Psoas muscle (tissue), 8 donors: ENCODE measurements around the gene MAN2A2. TPM values are rescaled to one million over a fixed set of nuclear protein-coding genes. Genes with fewer than 3 reads are reported as not detected.

ENCODE experiments used
- ATAC-seq, 4 donors: fragments of 200-7000 bp; cut with Tn5 transposase; one replicate each; pipeline ENCODE4 v1.9.1; 2020; ENCODE audit warnings: moderate library complexity in 3 of 4, mild to moderate bottlenecking in 2 of 4
- DNase-seq, 2 donors: peaks; one replicate each; pipeline ENCODE4 v3.0.0-alpha.2; 2020
- H3K27ac ChIP-seq: fragments of 200-600 bp; one replicate; pipeline ENCODE4 v1.8.0; 2022
- H3K27me3 ChIP-seq, 3 donors: fragments of 200-600 bp in 1 of 3; one replicate each; pipeline versions ENCODE4 v1.6.1 to v1.8.0; 2013 to 2022; ENCODE audit warnings: low read length in 2 of 3, mild to moderate bottlenecking in 2 of 3, moderate library complexity in 1 of 3; ENCODE audit not compliant: insufficient read depth in 3 of 3
- H3K36me3 ChIP-seq, 2 donors: fragments of 200-600 bp in 1 of 2; one replicate each; pipeline versions ENCODE4 v1.6.1 to v1.8.0; 2013 to 2022; ENCODE audit warnings: low read depth in 1 of 2, mild to moderate bottlenecking in 1 of 2, moderate library complexity in 1 of 2; ENCODE audit not compliant: insufficient read depth in 1 of 2
- H3K4me1 ChIP-seq: fragments of 200-600 bp; one replicate; pipeline ENCODE4 v1.8.0; 2022
- H3K4me3 ChIP-seq: fragments of 200-600 bp; one replicate; pipeline ENCODE4 v1.8.0; 2022; ENCODE audit warnings: mild to moderate bottlenecking
- H3K9me3 ChIP-seq: fragments of 200-600 bp; one replicate; pipeline ENCODE4 v1.8.0; 2022
- WGBS, 3 donors: extraction: QIAGEN DNeasy Blood & Tissue Kit; methylation state at CpG; one replicate each; pipeline versions ENCODE4 v1.1.6 to v1.1.7; 2013; 5-methylcytosine and 5-hydroxymethylcytosine counted together
- intact Hi-C, 2 donors: fragments of 100-400 bp; cut with DNase I; formaldehyde crosslinking; loops; one replicate each; pipeline versions ENCODE4 v1.11.0 to v1.14.2; 2022
- polyA plus RNA-seq, 3 donors: library from polyadenylated mRNA; stranded (reverse); fragments of 200-250 nt; gene quantifications; one replicate each; pipeline ENCODE4 v1.2.3, GENCODE V29; 2013
- total RNA-seq, 4 donors: library from RNA; stranded (reverse); fragmentation: NEBNext Ultra II Directional in 2 of 4; extraction: Animal tissue kit (Norgen Biotek cat#: 25700) in 2 of 4; gene quantifications; one replicate each; pipeline versions ENCODE4 v1.2.1 to v1.2.4, GENCODE V29; 2021 to 2023
- TF ChIP-seq, protein P1 (sequence below): fragments of 200-600 bp; IDR thresholded peaks from one replicate; pipeline ENCODE4 v1.8.0; 2022; ENCODE audit warnings: antibody characterized with exemption
- donor health status: healthy with polysubstance abuse.
- donor health status: DM: no; HTN: no; CAD: no; lungs with moderate emphysema.
- donor health status: Bipolar disorder and iron deficiency.
- donor health status: healthy.
- donor health status: DM: yes; HTN: yes; CAD: no.
- donor health status: DM: no; HTN: no; CAD: no.
- donor health status: DM: no; HTN: no; CAD: no.
- donor health status: DM: yes; HTN: yes; CAD: no.

Gene MAN2A2
- total and polyA plus RNA-seq, 7 donors, result 22.9 to 127 (median 111) TPM

DNA sequence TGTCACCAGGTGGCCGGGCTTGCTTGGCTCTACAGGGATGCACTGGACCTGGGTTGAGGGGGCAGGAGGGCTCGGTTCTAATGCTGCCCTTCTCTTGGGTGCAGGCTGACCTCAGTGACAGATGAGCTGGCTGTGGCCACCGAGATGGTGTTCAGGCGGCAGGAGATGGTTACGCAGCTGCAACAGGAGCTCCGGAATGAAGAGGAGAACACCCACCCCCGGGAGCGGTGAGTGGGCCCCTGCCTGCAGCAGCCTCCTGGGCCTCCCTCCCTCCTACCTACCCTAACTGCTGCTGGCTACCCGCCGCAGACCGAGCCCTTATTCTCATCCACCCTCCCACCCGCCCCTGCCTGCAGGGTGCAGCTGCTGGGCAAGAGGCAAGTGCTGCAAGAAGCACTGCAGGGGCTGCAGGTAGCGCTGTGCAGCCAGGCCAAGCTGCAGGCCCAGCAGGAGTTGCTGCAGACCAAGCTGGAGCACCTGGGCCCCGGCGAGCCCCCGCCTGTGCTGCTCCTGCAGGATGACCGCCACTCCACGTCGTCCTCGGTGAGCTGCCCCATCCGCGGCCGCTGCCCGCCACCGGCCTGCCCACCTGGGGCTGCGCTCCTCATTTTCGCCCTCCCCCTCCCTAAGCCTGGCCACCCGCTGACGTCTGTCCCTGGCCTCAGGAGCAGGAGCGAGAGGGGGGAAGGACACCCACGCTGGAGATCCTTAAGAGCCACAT, 13.2 kb upstream of the MAN2A2 start:
- 86 to 88% (median 86%) methylated on average over 18 to 31 of the region's 31 CpGs for WGBS, 3 donors
- no peak for DNase-seq

GRCh38 chr15:90890839-90891238, 12.3 kb upstream of the MAN2A2 start:
- Histone ChIP-seq H3K4me3 (no peak overlapping the region), H3K27ac (no peak overlapping the region), H3K9me3 (no peaks in the 10 kb centered on the region), H3K36me3 (peaks cover 0 to 51% of the 10 kb centered on the region in 2 donors), H3K27me3 (no peaks in the 10 kb centered on the region), H3K4me1 (peaks cover 7% of the 10 kb centered on the region)
- TF ChIP-seq, protein P1, sequence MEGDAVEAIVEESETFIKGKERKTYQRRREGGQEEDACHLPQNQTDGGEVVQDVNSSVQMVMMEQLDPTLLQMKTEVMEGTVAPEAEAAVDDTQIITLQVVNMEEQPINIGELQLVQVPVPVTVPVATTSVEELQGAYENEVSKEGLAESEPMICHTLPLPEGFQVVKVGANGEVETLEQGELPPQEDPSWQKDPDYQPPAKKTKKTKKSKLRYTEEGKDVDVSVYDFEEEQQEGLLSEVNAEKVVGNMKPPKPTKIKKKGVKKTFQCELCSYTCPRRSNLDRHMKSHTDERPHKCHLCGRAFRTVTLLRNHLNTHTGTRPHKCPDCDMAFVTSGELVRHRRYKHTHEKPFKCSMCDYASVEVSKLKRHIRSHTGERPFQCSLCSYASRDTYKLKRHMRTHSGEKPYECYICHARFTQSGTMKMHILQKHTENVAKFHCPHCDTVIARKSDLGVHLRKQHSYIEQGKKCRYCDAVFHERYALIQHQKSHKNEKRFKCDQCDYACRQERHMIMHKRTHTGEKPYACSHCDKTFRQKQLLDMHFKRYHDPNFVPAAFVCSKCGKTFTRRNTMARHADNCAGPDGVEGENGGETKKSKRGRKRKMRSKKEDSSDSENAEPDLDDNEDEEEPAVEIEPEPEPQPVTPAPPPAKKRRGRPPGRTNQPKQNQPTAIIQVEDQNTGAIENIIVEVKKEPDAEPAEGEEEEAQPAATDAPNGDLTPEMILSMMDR, result no peak
- DNase-seq, result no peak
- intact Hi-C loops, result no loop called here
- 85 to 89% (median 87%) methylated on average over 10 to 12 of the region's 12 CpGs for WGBS, 3 donors
- ATAC-seq, result no peak

More for the DNA sequence above, 13.2 kb upstream of the MAN2A2 start:
- intact Hi-C loops, result loop anchor here in 1 of 2 donors (5.0 kb wide), 1 partner anchor 193 kb away; no protein-coding TSS in a partner anchor
- no peaks in the 10 kb centered on the region for H3K9me3 ChIP-seq
- TF ChIP-seq, protein P1, result no peak
- no peak overlapping the region for H3K4me3 ChIP-seq
- peaks cover 7% of the 10 kb centered on the region for H3K4me1 ChIP-seq
- no peak for ATAC-seq
- H3K27me3 ChIP-seq, result no peaks in the 10 kb centered on the region
- no peak overlapping the region for H3K27ac ChIP-seq
- H3K36me3 ChIP-seq, result peaks cover 0 to 49% of the 10 kb centered on the region in 2 donors

DNA sequence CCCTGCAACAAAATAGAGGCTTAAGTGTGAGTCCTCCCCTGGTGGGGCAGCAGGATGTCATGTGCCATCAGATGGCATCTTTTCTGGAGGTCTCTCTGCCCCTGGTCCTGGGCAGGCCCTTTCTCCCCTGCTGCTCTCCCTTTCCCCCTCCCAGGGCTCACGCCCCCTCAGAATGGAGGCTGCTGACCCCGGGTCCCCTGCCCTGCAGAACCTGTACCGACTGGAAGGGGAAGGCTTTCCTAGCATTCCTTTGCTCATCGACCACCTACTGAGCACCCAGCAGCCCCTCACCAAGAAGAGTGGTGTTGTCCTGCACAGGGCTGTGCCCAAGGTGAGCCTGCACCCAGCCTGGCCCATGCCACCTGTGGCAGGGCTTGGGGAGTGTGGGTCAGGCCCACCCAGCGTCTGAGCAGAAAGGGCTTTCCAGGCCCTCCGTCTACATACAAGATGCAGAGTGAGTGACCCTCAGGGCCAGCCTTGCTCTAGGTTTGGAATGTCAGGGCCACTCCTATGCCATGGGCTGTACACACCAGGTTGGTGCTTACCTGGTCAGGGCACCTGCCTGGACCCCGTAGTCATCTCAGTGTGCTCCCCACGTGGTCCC, 11.7 kb upstream of the MAN2A2 start:
- Histone ChIP-seq H3K27ac (no peak overlapping the region), H3K27me3 (no peaks in the 10 kb centered on the region), H3K4me3 (no peak overlapping the region), H3K36me3 (peaks cover 0 to 51% of the 10 kb centered on the region in 2 donors), H3K4me1 (peaks cover 4% of the 10 kb centered on the region), H3K9me3 (no peaks in the 10 kb centered on the region)
- ATAC-seq, result no peak
- WGBS, 3 donors, result 85 to 90% (median 87%) methylated on average over 6 to 8 of the region's 8 CpGs
- TF ChIP-seq, protein P1, result no peak
- intact Hi-C loops, result no loop called here
- DNase-seq, result no peak

DNA sequence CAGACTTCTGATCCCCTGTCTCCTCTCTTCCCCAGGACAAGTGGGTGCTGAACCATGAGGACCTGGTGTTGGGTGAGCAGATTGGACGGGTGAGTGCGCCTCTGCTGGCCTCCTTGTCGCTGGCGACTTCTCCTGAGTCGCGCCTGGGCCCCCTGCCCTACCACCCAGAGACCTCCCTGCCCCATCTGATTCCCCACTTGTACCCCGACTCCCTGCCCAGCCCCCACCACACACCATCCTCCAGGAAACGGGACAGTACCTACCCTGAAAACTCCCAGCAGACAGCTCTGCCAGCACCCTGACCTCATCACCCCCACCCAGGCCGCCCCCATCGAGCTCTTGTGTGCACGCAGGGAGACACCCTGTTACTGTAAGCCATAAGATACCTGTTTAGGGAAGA, 11.1 kb upstream of the MAN2A2 start:
- Histone ChIP-seq H3K36me3 (peaks cover 0 to 51% of the 10 kb centered on the region in 2 donors), H3K27ac (no peak overlapping the region), H3K27me3 (no peaks in the 10 kb centered on the region), H3K4me1 (no peaks in the 10 kb centered on the region), H3K9me3 (no peaks in the 10 kb centered on the region), H3K4me3 (no peak overlapping the region)
- 95 to 97% (median 96%) methylated on average over 9 to 11 of the region's 11 CpGs for whole genome bisulfite sequencing, 3 donors
- no peak for DNase-seq
- intact Hi-C loops, result no loop called here
- no peak for ATAC-seq
- TF ChIP-seq, protein P1, result no peak
